Measurements from ENCODE around the gene ZNF184. TPM values are rescaled to one million over a fixed set of nuclear protein-coding genes. Genes with fewer than 3 reads are reported as not detected.
A peak's percentile ranks its signal among the peaks of the same experiment; 100 is the strongest.

ZNF184 gene
- total and polyA plus RNA-seq, 4 donors, result 1.4 to 11.9 (median 3.7) TPM

DNA sequence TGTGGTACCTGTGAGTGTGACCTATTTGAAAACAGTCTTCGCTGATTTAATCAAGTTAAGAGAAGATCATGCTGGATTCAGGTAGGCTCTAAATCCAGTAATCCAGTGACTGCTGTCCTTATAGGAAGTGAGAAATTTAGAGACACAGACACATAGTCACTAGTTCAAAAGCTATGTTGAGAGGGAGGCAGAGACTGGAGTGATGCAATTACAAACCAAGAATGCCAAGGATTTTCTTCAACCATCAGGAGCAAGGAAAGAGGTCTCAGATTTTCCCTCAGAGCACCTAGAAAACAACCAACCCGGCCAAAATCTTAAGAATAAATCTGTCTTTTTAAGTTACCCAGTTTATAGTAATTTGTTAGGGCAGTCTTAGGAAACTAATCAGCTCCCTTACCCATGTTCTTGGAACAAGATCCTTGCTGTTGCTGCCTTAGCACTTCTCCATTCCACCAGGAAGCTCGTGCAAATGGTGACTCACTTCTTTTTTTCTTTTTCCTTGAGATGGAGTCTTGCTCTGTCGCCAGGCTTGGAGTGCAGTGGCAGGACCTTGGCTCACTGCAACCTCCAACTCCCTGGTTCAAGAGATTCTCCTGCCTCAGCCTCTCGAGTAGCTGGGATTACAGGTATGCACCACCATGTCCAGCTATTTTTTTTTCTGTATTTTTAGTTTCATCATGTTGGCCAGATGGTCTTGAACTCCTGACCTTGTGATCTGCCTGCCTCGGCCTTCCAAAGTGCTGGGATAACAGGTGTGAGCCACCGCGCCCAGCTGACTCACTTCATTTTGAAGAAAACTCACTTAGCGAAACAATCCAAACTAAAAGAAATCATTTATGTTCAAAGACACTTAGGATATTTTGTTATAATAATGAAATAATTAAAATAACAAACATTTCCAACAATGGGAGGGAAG lies 34.4 kb upstream of the ZNF184 start:
- H3K27ac ChIP-seq (ENCODE audit: low read depth in 1 of 2, low read length in 1 of 2), result no peak overlapping the region
- DNase-seq (no peak), ATAC-seq (ENCODE audit: insufficient read depth, low FRiP score) (no peak)
- no peaks in the 10 kb centered on the region for H3K9me3 ChIP-seq (ENCODE audit: control insufficient read depth in 4 of 4, insufficient read depth in 3 of 4, low read length in 3 of 4)
- WGBS, 2 donors, result 82 to 83% methylated on average over 9 of the region's 9 CpGs
- H3K27me3 ChIP-seq (ENCODE audit: control insufficient read depth in 3 of 3, insufficient read depth in 3 of 3, low read length in 2 of 3), result peaks cover 10 to 36% (median 18%) of the 10 kb centered on the region in 3 donors
- H3K4me1 ChIP-seq (ENCODE audit: control insufficient read depth in 5 of 5, insufficient read depth in 5 of 5, low read length in 5 of 5), result peaks cover 0 to 11% (median 0%) of the 10 kb centered on the region in 5 donors
- TF ChIP-seq, protein P1, sequence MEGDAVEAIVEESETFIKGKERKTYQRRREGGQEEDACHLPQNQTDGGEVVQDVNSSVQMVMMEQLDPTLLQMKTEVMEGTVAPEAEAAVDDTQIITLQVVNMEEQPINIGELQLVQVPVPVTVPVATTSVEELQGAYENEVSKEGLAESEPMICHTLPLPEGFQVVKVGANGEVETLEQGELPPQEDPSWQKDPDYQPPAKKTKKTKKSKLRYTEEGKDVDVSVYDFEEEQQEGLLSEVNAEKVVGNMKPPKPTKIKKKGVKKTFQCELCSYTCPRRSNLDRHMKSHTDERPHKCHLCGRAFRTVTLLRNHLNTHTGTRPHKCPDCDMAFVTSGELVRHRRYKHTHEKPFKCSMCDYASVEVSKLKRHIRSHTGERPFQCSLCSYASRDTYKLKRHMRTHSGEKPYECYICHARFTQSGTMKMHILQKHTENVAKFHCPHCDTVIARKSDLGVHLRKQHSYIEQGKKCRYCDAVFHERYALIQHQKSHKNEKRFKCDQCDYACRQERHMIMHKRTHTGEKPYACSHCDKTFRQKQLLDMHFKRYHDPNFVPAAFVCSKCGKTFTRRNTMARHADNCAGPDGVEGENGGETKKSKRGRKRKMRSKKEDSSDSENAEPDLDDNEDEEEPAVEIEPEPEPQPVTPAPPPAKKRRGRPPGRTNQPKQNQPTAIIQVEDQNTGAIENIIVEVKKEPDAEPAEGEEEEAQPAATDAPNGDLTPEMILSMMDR (IDR thresholded peaks at IDR 0.05; ENCODE audit: control extremely low read depth, extremely low read depth), result no peak
- H3K9ac ChIP-seq (ENCODE audit: insufficient read depth in 1 of 2, low read length in 2 of 2), result no peak overlapping the region
- H3K36me3 ChIP-seq (ENCODE audit: control insufficient read depth in 4 of 4, insufficient read depth in 4 of 4, low read length in 4 of 4), result no peaks in the 10 kb centered on the region
- no peak overlapping the region for H3K4me3 ChIP-seq

DNA sequence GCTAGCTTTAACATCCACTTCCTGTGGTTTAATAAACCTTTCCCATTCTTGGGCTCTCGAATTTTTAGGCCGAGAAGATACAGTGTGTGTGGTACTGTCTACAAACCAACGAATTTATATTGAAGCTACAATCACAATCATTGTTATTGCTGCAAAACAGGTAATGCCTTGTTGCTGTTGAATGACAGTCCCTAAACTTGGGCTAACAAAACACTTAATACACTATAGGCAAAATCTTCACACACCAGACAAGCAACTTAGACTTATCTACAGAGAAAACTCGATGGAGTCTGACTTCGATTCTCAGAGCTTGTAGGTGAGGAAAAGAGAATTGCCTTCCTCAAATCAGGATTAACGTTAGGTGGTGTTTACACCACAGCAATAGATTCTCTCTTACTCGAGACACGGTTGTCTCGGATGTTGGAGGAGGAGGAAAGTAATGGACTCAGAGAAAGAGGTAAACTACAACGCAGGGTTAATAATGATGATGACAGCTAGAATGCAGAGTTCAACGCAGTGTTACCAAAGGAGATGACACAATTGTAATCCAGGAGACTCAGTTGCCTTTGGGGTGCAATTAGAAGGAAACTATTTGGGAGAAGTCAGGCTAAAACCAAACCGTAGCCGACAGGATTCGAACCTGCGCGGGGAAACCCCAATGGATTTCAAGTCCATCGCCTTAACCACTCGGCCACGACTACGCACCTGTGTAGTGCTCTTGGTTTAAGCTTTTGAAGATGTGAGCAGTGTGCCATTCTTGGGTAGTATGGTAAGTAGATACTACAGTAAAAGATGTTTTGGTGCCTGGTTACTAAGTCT lies 32.5 kb upstream of the ZNF184 start:
- Histone ChIP-seq H3K27ac (ENCODE audit: low read depth in 1 of 2, low read length in 1 of 2) (no peak overlapping the region), H3K4me1 (ENCODE audit: control insufficient read depth in 5 of 5, insufficient read depth in 5 of 5, low read length in 5 of 5) (peaks cover 0 to 12% (median 0%) of the 10 kb centered on the region in 5 donors), H3K9ac (ENCODE audit: insufficient read depth in 1 of 2, low read length in 2 of 2) (no peak overlapping the region), H3K36me3 (ENCODE audit: control insufficient read depth in 4 of 4, insufficient read depth in 4 of 4, low read length in 4 of 4) (no peaks in the 10 kb centered on the region), H3K27me3 (ENCODE audit: control insufficient read depth in 3 of 3, insufficient read depth in 3 of 3, low read length in 2 of 3) (peaks cover 6 to 41% (median 26%) of the 10 kb centered on the region in 3 donors), H3K9me3 (ENCODE audit: control insufficient read depth in 4 of 4, insufficient read depth in 3 of 4, low read length in 3 of 4) (no peaks in the 10 kb centered on the region), H3K4me3 (no peak overlapping the region)
- TF ChIP-seq, protein P1 (IDR thresholded peaks at IDR 0.05; ENCODE audit: control extremely low read depth, extremely low read depth), result no peak
- WGBS, 2 donors, result 43 to 44% methylated on average over 20 of the region's 20 CpGs
- peak in 2 of 3 donors; percentile 37 to 41 for DNase-seq
- no peak for ATAC-seq (ENCODE audit: insufficient read depth, low FRiP score)

DNA sequence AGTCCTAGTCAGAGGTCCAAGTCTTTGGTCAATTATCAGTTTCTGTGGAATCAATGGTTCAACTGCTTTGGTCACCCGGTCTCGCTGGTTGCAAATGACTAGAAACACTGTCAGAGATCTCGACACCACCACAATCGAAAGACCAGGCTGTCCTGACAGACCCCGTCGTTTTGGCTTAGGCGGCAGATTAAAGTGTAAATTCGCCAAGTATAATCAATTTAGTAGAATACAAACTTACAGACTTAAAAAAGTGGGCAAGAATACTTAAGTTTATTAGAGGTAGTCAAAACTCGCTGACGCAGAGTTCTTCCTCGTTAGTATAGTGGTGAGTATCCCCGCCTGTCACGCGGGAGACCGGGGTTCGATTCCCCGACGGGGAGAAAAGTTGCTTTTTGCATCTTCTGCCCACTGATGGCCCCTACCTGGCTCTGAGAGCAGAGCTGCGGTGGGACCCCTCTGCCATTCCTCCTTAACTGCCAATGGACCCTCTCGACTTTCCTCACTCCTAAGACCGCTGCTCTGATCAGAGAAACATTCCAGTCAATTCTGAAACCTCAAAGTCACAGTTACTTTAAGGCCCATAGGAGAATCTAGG lies 30.6 kb upstream of the ZNF184 start:
- Histone ChIP-seq H3K27me3 (ENCODE audit: control insufficient read depth in 3 of 3, insufficient read depth in 3 of 3, low read length in 2 of 3) (peaks cover 2 to 48% (median 29%) of the 10 kb centered on the region in 3 donors), H3K4me3 (no peak overlapping the region), H3K36me3 (ENCODE audit: control insufficient read depth in 4 of 4, insufficient read depth in 4 of 4, low read length in 4 of 4) (no peaks in the 10 kb centered on the region), H3K27ac (ENCODE audit: low read depth in 1 of 2, low read length in 1 of 2) (peak overlapping the region in 1 of 2 donors; percentile 26), H3K9ac (ENCODE audit: insufficient read depth in 1 of 2, low read length in 2 of 2) (peak overlapping the region in 1 of 2 donors; percentile 1), H3K9me3 (ENCODE audit: control insufficient read depth in 4 of 4, insufficient read depth in 3 of 4, low read length in 3 of 4) (no peaks in the 10 kb centered on the region), H3K4me1 (ENCODE audit: control insufficient read depth in 5 of 5, insufficient read depth in 5 of 5, low read length in 5 of 5) (peaks cover 0 to 12% (median 0%) of the 10 kb centered on the region in 5 donors)
- TF ChIP-seq, protein P1 (IDR thresholded peaks at IDR 0.05; ENCODE audit: control extremely low read depth, extremely low read depth), result no peak
- ATAC-seq (ENCODE audit: insufficient read depth, low FRiP score) (peak; percentile 62), DNase-seq (peak; percentile 78 to 92 (median 89))
- WGBS, 2 donors, result 5 to 6% methylated on average over 21 of the region's 21 CpGs
